Body of pancreas (tissue), 4 donors: Measurements from ENCODE around the gene HPDL.

Source experiments
- POLR2A ChIP-seq, 3 donors: fragments of 450-650 bp; IDR thresholded peaks; one replicate each; pipeline ENCODE4 v1.6.1; 2016; ENCODE audit warnings: antibody characterized with exemption in 3 of 3, mild to moderate bottlenecking in 2 of 3
- TF ChIP-seq, protein P1 (sequence below), 7 experiments: fragments of 450-650 bp in 4 of 7; fragments of 200-600 bp in 3 of 7; sonication (generic) in 3 of 7; IDR thresholded peaks; one replicate each; pipeline ENCODE4 v1.5.1; 2016 to 2019; ENCODE audit warnings: antibody characterized with exemption in 7 of 7

DNA sequence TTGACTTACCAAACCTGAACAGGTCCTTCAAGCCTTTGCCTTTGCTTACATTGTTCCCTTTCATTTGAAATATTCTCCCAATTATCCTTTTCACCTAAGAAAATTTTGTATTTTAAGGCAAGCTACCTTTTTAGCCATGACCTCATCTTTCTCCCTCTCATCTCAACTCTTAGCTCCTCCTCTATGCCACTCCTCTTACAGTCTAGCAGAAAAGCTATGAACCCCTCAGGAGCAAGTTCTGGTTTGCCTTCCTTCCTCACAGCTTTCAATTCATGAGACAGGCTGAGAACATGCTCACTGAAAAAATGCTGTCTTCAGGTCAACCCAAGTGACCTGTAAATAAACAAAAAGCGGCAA is 21.9 kb downstream of the HPDL start:
- TF ChIP-seq, protein P1, sequence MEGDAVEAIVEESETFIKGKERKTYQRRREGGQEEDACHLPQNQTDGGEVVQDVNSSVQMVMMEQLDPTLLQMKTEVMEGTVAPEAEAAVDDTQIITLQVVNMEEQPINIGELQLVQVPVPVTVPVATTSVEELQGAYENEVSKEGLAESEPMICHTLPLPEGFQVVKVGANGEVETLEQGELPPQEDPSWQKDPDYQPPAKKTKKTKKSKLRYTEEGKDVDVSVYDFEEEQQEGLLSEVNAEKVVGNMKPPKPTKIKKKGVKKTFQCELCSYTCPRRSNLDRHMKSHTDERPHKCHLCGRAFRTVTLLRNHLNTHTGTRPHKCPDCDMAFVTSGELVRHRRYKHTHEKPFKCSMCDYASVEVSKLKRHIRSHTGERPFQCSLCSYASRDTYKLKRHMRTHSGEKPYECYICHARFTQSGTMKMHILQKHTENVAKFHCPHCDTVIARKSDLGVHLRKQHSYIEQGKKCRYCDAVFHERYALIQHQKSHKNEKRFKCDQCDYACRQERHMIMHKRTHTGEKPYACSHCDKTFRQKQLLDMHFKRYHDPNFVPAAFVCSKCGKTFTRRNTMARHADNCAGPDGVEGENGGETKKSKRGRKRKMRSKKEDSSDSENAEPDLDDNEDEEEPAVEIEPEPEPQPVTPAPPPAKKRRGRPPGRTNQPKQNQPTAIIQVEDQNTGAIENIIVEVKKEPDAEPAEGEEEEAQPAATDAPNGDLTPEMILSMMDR (IDR thresholded peaks at IDR 0.05) = no peak
- TF ChIP-seq POLR2A (IDR thresholded peaks at IDR 0.05) = no peak
